ENCODE data around the gene CDKAL1. TPM values are rescaled to one million over a fixed set of nuclear protein-coding genes. Genes with fewer than 3 reads are reported as not detected.

CDKAL1 gene
- polyA plus RNA-seq, 1 donor from 2014 or later = 29.2 TPM

DNA sequence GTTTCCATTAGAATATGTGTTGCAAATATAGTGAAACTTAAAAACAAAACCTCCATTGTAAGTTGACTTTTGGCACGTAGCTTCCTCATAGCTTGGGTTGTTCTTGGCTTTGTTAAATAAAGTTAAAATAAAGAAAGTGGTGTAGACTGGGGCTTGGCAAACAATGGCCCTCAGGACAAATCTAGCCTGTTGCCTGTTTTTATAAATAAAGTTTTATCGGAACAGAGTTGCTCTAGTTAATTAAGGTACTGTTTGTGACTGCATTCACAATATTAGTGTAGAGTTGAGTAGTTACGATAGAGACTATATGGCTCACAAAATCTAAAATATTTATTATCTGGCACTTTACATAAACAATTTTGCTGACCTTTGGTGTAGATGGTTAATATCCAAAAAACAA lies 168.8 kb downstream of the CDKAL1 start:
- Mint-ChIP-seq H3K4me1 (peaks cover 25 to 50% (median 25%) of the 10 kb centered on the region in 3 donors), H3K27me3 (no peaks in the 10 kb centered on the region), H3K9me3 (no peaks in the 10 kb centered on the region), H3K36me3 (peaks cover 12% of the 10 kb centered on the region), H3K27ac (no peak overlapping the region), H3K4me3 (peak overlapping the region in 1 of 4 donors; percentile 10)

DNA sequence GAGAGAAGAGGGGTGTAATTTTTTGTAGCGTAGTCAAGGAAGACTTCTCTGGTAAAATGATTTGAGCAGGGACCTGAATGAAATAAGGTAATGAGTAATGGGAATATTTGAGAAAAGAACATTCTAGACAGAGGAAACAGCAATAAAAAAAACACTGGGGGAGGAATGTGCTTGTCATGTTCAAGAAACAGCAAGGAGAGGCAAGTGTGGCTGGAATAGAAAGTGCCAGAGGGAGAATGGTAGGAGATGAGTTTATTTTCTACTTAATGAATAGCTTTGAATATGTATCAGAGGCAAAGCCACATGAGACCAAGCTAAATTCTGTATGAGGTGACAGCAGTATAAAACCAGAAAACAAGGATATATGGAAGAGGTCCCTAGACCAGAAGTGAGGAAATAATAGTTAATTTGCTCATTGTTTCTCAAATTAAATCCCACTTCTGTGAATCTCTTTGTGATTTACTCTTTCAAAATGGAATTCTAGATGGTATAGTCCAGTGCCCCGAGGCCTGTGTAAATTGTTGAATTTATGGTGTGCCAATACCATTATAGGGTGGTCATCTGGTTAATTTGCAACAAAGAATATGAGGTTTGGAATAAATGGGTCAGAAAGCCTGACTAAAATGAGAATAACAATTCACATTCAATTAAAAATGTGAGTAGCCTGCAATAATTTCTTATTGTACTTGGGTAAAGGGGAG lies 170.2 kb downstream of the CDKAL1 start:
- H3K27me3 Mint-ChIP-seq = no peaks in the 10 kb centered on the region
- H3K27ac Mint-ChIP-seq = no peak overlapping the region
- H3K36me3 Mint-ChIP-seq = peaks cover 7% of the 10 kb centered on the region
- peaks cover 23 to 40% (median 25%) of the 10 kb centered on the region in 3 donors for H3K4me1 Mint-ChIP-seq
- peak overlapping the region in 1 of 4 donors; percentile 4 for H3K4me3 Mint-ChIP-seq
- no peaks in the 10 kb centered on the region for H3K9me3 Mint-ChIP-seq

DNA sequence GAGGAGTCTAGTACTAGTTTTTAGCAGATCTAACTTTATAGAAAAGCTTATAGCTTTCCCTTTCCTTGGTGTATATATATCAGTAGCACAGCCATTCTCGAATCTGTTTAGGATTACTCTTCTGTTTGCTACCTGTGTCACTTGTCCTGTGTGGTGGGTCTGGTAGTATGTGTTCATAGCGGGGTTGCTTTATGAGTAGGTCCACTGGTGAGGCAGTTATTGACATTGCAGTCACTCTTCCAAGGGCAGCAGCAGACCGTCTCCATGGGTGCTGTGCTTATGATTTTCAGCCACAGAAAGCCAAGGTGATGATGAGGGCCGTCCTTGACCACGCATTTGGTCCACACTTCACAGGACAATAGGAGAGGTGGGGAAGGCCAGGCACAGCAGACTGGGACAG lies 171.5 kb downstream of the CDKAL1 start:
- H3K27ac Mint-ChIP-seq = peak overlapping the region in 1 of 3 donors; percentile 3
- H3K4me1 Mint-ChIP-seq = peaks cover 18 to 40% (median 26%) of the 10 kb centered on the region in 3 donors

DNA sequence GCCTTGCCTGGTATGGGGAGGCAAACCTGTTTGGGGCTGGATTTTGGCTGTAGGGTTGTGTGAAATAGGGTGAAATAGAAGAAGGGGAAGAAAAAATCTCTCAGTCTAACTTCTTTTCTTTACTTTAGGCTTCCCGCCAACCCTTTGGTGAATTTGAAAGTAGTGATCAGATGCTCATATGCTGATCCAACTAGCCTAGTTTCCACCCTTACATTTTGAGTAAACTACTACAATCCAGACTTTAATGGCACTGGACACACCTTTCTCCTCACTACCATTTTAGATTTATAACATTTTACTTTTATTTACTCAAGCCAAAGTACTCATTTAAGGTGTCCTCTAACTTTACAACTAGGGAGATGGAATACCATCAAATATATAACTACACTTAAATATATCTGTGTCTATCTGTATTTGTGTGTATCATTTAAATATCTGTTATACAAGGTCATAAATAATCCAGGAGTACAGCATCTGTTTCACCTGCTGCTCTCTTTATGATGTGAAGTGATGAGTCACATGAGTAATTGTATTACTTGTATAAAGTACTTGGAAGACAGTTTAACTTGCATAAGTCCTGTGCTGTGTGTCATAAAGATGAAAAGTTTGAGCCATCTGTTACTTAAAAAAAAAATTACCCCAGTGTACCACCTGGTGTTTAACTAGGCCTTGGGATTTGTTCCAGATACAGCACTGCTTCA lies 172.1 kb downstream of the CDKAL1 start:
- no peaks in the 10 kb centered on the region for H3K36me3 Mint-ChIP-seq
- H3K27me3 Mint-ChIP-seq = no peaks in the 10 kb centered on the region
- H3K9me3 Mint-ChIP-seq = no peaks in the 10 kb centered on the region
- H3K27ac Mint-ChIP-seq = peak overlapping the region in 1 of 3 donors; percentile 20
- H3K4me1 Mint-ChIP-seq = peaks cover 18 to 39% (median 26%) of the 10 kb centered on the region in 3 donors
- H3K4me3 Mint-ChIP-seq = no peak overlapping the region

More for the DNA sequence above, 171.5 kb downstream of the CDKAL1 start:
- no peaks in the 10 kb centered on the region for H3K9me3 Mint-ChIP-seq
- H3K36me3 Mint-ChIP-seq = no peaks in the 10 kb centered on the region
- H3K4me3 Mint-ChIP-seq = no peak overlapping the region
- no peaks in the 10 kb centered on the region for H3K27me3 Mint-ChIP-seq

DNA sequence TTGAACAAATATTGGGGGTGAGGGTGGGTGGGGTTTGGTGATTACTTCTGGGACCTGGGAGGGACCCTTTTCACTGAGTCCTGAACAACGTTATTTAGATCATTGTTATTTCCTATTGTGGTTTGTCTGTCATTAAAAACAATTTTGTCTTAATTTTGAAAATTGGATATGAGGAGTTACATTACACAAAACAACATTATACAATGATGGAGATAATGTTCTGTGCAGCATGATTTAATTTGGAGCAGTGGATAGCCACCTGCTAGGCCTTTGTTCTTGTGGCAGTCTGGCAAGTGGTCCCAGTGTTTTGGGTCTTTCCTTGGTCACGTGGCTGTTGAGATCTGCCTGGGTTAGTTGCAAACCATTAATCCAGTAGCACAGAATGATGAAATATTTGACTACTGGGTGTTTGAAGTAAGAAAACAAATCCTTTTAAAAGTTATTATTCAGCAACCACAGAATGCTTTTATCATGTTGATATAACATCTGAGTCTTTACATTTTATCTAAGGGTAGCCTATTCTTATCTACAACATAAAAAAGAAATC lies 172.8 kb downstream of the CDKAL1 start:
- H3K4me3 Mint-ChIP-seq = peak overlapping the region in 1 of 4 donors; percentile 21
- H3K4me1 Mint-ChIP-seq = peaks cover 14 to 34% (median 26%) of the 10 kb centered on the region in 3 donors
- peaks cover 3% of the 10 kb centered on the region for H3K36me3 Mint-ChIP-seq
- peak overlapping the region in 1 of 3 donors; percentile 20 for H3K27ac Mint-ChIP-seq
- H3K27me3 Mint-ChIP-seq = no peaks in the 10 kb centered on the region
- H3K9me3 Mint-ChIP-seq = no peaks in the 10 kb centered on the region

DNA sequence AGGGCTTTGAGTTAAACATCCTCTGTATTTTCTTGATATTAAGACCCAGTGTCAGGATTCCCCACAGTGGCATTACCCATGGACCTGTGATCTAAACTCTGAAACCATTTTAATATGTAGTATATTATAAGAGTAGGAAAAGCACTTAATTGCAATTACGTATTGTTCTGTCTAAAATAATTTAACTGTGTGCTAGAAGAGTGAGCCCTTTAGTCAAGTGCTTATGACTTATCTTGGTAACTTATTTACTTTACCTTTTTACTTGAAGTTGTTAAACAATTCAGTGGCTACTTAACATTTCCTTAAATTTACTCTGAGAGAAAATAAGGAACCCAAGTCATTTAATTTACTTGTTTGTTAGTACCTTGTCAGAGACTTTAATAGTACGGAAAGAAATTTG lies 173.6 kb downstream of the CDKAL1 start:
- H3K9me3 Mint-ChIP-seq = no peaks in the 10 kb centered on the region
- H3K27ac Mint-ChIP-seq = no peak overlapping the region
- no peaks in the 10 kb centered on the region for H3K27me3 Mint-ChIP-seq
- H3K4me3 Mint-ChIP-seq = no peak overlapping the region
- H3K4me1 Mint-ChIP-seq = peaks cover 12 to 31% (median 19%) of the 10 kb centered on the region in 3 donors
- H3K36me3 Mint-ChIP-seq = peaks cover 3% of the 10 kb centered on the region

GRCh38 chr6:20708367-20709124 lies 174.3 kb downstream of the CDKAL1 start:
- Mint-ChIP-seq H3K27ac (no peak overlapping the region), H3K9me3 (no peaks in the 10 kb centered on the region), H3K4me3 (no peak overlapping the region), H3K27me3 (no peaks in the 10 kb centered on the region), H3K36me3 (peaks cover 3% of the 10 kb centered on the region), H3K4me1 (peaks cover 10 to 29% (median 18%) of the 10 kb centered on the region in 3 donors)

DNA sequence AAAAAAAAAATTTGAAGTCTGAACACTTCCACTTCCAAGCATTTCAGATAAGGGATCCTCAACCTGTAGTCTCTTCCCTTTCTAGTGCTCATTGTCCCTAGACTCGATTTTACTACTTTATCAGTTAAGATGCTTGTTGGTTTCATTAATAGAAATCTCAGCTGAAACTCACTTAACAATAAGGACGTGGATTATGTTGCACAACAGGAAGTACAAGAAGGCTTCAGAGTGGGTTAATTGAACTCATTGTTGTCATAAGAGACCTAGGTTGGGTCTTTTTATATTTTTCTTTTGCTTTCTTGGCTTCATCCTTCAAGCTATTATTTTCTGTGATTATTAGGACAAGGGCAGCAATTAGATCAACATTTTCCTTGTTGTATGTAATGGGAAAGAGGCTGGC lies 175.2 kb downstream of the CDKAL1 start:
- Mint-ChIP-seq H3K27me3 (no peaks in the 10 kb centered on the region), H3K9me3 (no peaks in the 10 kb centered on the region), H3K27ac (no peak overlapping the region), H3K36me3 (peaks cover 3% of the 10 kb centered on the region), H3K4me1 (peaks cover 4 to 22% (median 12%) of the 10 kb centered on the region in 3 donors), H3K4me3 (no peak overlapping the region)

DNA sequence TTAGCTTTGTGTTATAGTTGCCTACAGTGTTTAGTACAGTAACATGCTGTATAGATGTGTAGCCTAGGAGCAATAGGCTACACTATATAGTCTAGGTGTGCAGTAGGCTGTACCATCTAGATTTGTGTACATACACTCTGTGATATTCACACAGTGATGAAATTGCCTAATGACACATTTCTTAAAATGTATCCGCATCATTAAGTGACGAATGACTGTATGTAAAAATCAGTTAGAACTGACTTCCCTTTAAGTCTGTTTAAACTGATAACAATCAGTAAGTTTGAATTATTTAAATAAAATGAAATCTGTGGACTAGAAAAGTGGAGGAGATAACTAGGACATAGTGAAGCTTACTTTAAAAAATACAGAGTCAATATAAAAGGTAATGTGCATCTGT lies 176.1 kb downstream of the CDKAL1 start:
- no peak overlapping the region for H3K4me3 Mint-ChIP-seq
- peaks cover 4 to 18% (median 10%) of the 10 kb centered on the region in 3 donors for H3K4me1 Mint-ChIP-seq

GRCh38 chr6:20711518-20711917 lies 177.3 kb downstream of the CDKAL1 start:
- H3K27ac Mint-ChIP-seq = no peak overlapping the region
- H3K4me3 Mint-ChIP-seq = no peak overlapping the region
- H3K36me3 Mint-ChIP-seq = peaks cover 3% of the 10 kb centered on the region
- H3K9me3 Mint-ChIP-seq = no peaks in the 10 kb centered on the region
- no peaks in the 10 kb centered on the region for H3K27me3 Mint-ChIP-seq
- peaks cover 0 to 10% (median 6%) of the 10 kb centered on the region in 3 donors for H3K4me1 Mint-ChIP-seq

More for the DNA sequence above, 176.1 kb downstream of the CDKAL1 start:
- Mint-ChIP-seq H3K36me3 (peaks cover 3% of the 10 kb centered on the region), H3K9me3 (no peaks in the 10 kb centered on the region), H3K27ac (no peak overlapping the region), H3K27me3 (no peaks in the 10 kb centered on the region)

GRCh38 chr6:20712011-20712410 lies 177.8 kb downstream of the CDKAL1 start:
- Mint-ChIP-seq H3K36me3 (peaks cover 3% of the 10 kb centered on the region), H3K27me3 (no peaks in the 10 kb centered on the region), H3K9me3 (no peaks in the 10 kb centered on the region), H3K4me3 (no peak overlapping the region), H3K4me1 (peaks cover 0 to 6% (median 4%) of the 10 kb centered on the region in 3 donors), H3K27ac (peak overlapping the region in 1 of 3 donors; percentile 32)

GRCh38 chr6:20715135-20715806 lies 181.0 kb downstream of the CDKAL1 start:
- H3K27ac Mint-ChIP-seq = no peak overlapping the region
- H3K9me3 Mint-ChIP-seq = no peaks in the 10 kb centered on the region
- H3K4me3 Mint-ChIP-seq = no peak overlapping the region
- peaks cover 3% of the 10 kb centered on the region for H3K36me3 Mint-ChIP-seq
- H3K27me3 Mint-ChIP-seq = no peaks in the 10 kb centered on the region
- H3K4me1 Mint-ChIP-seq = peaks cover 3 to 10% (median 10%) of the 10 kb centered on the region in 3 donors

- H3K36me3 Mint-ChIP-seq = peaks cover 8% of the 10 kb centered on the region
- H3K27ac Mint-ChIP-seq = no peak overlapping the region
- peaks cover 0 to 1% (median 0%) of the 10 kb centered on the region in 3 donors for H3K9me3 Mint-ChIP-seq
- H3K4me3 Mint-ChIP-seq = no peak overlapping the region
- H3K4me1 Mint-ChIP-seq = peaks cover 3 to 10% (median 10%) of the 10 kb centered on the region in 3 donors
- no peaks in the 10 kb centered on the region for H3K27me3 Mint-ChIP-seq
Observed at GRCh38 chr6:20716865-20717264, 182.6 kb downstream of the CDKAL1 start.

DNA sequence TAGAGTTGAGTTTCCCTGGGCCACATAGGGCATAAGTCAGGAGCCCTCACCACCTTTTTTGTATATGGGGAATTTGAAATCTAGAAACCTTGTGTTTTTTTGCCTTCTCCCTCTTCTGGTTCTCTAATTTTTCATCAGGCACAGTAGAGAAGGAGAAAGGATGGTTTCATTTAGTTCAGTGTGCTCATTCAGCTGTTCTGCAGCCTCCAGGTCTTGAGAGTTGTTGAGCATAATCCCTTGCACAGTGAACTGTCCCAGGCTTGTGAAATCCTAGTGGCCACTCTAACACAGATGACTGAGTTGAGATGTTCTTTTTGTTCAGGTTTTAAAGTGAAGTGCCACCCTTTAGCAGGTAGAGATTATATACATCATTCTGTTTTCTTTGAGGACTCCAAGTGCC lies 183.5 kb downstream of the CDKAL1 start:
- H3K36me3 Mint-ChIP-seq = peaks cover 10% of the 10 kb centered on the region
- H3K27me3 Mint-ChIP-seq = no peaks in the 10 kb centered on the region
- H3K9me3 Mint-ChIP-seq = peaks cover 0 to 1% (median 0%) of the 10 kb centered on the region in 3 donors
- peaks cover 9 to 15% (median 12%) of the 10 kb centered on the region in 3 donors for H3K4me1 Mint-ChIP-seq
- H3K4me3 Mint-ChIP-seq = no peak overlapping the region
- peak overlapping the region in 1 of 3 donors; percentile 19 for H3K27ac Mint-ChIP-seq
